AG09319 (cell line): Measurements from ENCODE around the gene TTC9B.

Experiments used
- DNase-seq: peaks from one replicate; pipeline ENCODE4 v3.0.0-alpha.2; 2010; ENCODE audit warnings: low read depth; ENCODE audit errors: extremely low read depth
- TF ChIP-seq, protein P1 (sequence below): IDR thresholded peaks from 2 replicates; pipeline ENCODE4 v1.5.1; 2011; ENCODE audit warnings: low read depth, mild to moderate bottlenecking, inconsistent platforms, low read length, moderate library complexity

TTC9B gene

DNA sequence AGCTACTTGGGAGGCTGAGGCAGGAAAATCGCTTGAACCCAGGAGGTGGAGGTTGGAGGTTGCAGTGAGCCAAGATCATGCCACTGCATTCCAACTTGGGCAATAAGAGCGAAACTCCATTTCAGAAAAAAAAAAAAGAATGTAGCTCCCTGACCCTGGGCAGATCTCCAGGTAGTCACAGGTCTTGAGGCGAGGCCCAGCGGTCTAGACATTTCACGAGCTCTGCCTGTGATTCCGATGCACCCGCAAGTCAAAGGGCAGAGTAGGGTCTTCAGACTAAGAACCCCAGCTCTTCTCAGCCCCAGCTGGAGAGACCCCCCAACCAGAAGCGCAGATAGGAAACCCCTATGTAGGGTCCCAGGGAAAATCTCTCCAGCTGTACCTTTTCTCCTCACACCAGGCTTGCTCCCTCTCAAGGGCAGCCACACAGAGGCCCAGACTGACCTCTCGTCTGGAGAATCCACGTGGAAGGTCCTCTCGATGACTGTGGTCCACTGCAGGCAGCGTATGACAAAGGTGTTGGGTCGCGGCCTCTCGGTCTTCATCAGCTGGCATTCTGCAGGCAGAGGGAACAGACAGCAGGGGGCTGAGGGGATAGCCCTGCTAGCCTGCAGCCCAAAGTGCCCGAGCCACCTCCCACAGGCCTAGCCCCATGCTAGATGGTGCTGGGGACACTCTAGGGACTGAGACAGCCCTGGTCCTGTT, 36.7 kb upstream of the TTC9B start:
- TF ChIP-seq, protein P1, sequence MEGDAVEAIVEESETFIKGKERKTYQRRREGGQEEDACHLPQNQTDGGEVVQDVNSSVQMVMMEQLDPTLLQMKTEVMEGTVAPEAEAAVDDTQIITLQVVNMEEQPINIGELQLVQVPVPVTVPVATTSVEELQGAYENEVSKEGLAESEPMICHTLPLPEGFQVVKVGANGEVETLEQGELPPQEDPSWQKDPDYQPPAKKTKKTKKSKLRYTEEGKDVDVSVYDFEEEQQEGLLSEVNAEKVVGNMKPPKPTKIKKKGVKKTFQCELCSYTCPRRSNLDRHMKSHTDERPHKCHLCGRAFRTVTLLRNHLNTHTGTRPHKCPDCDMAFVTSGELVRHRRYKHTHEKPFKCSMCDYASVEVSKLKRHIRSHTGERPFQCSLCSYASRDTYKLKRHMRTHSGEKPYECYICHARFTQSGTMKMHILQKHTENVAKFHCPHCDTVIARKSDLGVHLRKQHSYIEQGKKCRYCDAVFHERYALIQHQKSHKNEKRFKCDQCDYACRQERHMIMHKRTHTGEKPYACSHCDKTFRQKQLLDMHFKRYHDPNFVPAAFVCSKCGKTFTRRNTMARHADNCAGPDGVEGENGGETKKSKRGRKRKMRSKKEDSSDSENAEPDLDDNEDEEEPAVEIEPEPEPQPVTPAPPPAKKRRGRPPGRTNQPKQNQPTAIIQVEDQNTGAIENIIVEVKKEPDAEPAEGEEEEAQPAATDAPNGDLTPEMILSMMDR, result no peak
- DNase-seq, result no peak

DNA sequence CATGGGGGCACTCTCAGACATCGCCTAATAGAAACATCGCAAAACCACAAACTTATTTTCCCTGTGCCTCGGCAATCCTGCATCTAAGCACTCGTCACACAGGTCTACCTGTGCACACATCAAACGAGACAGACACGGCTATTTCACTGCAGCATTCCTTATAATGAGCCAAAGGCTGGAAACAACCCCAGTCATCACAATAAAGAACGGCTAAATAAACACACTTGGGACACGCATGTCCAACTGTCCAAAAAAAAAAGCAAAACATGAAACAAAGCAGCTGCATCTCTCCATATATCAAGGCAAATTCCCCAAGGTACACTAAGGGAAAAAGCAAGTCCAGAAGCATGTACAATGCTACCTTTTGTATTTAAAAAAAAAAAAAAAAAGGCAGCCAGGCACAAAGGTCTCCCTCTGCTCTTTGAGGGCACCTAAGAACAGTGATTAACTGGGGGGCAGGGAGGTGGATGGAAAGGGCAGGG, 35.5 kb upstream of the TTC9B start:
- TF ChIP-seq, protein P1, result no peak
- DNase-seq, result no peak

DNA sequence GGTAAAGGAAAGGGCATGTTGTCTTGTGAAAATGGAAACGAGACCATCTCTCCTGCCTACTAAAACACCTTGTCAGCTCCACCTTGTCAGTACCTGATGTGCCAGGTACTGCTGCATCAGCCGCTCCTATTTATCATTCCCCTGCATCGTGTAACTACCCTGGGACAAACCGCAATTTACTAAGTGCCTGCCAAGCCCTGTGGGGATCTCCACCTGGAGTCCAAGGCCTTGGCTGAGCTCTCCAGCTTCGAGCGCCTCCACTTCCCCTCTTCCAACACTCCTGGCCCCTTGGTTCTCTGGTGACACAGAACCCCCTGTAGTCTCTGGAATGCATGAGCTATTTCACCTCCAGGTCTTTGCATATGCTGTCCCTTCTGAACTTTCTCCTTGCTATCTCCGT, 34.2 kb upstream of the TTC9B start:
- TF ChIP-seq, protein P1, result no peak
- DNase-seq, result no peak

DNA sequence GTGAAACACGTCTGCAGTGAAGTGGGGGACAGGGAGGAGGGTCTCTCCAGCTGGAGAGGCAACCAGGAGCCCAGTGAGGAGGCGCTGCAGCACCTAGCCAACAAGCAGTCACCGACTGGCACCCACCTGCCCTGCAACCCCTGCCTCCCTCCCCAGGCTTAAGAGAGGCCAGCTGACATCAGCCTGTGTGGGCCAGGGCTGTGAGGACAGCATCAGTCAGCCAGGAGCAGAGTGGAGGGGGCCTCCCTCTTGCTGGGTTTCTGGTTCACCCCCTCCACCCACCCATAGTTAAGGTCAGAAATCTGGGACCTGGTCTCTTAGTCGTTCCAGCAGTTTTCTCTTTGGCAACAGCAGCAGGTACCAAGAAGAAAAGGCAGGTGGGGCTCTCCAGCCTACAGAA, 33.8 kb upstream of the TTC9B start:
- DNase-seq, result no peak
- TF ChIP-seq, protein P1, result no peak

DNA sequence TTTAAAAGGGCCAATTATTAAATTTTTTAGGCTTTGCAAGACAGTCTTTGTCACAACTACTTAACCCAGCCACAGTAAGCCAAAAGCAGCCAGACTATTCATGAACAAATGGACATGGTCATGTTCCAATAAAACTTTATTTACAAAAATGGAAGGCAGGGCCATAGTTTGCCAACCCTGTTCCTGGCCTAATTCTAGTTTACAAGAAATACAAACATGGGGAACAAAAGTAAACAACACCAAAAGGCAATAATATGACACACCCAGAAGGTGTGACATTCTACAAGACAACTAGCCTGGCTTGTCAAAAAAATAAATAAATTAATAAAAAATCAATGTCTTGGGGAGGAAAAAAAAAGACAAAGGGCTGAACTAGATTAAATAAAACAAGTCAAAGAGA, 33.1 kb upstream of the TTC9B start:
- no peak for DNase-seq
- TF ChIP-seq, protein P1, result no peak

DNA sequence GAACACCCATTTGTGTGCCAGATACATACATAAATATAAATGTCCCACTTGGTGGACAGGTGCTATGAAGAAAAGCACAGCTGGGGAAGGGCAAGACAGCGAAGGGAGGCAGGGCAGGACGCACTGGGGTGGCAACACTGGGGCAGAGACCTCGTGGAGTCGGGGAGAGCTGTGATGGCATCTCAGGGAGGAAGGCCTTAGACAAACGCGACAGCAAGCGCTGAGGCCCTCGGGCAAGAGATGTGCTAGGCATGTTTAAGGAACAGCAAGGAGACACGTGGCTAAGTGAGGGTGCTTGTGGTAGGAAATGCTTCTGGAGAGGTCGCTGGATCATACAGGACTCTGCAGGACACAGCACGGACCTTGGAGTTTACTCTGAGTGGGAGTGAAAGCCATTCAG, 31.6 kb upstream of the TTC9B start:
- TF ChIP-seq, protein P1, result no peak
- no peak for DNase-seq

DNA sequence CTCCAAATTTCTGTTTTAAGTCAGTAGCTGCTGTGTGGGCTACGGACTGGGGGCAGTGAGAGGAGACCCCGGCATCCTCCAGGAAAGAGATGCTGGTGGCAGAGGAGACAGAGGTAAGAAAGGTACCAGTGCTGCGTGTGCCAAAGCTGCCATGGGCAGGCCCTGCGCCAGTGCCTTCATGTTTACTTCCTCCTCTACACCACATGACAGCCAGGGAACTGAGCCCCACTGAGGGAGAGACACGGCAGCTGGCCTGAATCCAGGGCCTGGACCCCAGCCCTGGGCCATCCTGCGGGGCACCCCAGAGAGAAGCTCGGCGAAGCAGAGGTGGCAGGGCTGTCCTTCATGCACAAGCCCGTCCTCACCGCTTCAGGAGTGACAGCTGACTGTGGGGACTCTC, 31.0 kb upstream of the TTC9B start:
- TF ChIP-seq, protein P1, result no peak

More for the DNA sequence above, 31.0 kb upstream of the TTC9B start:
- no peak for DNase-seq
